IPS DF 6.9 (cell line): ENCODE data around the gene CCZ1.
"Not testable (repeated sequence)": the region's sequence is repeated elsewhere in the genome, so short reads cannot be mapped to it uniquely, and the experiment has no call there.

Experiments used
- DNase-seq: peaks from one replicate; pipeline ENCODE4 v3.0.0-alpha.2; 2013; ENCODE audit warnings: low read depth, low spot score
- H3K27ac ChIP-seq: one replicate; pipeline ENCODE4 v1.5.1; 2013; ENCODE audit warnings: low read length, control low read depth
- H3K27me3 ChIP-seq: 2 replicates; pipeline ENCODE4 v1.6.1; 2013; ENCODE audit warnings: mild to moderate bottlenecking, low read length; ENCODE audit not compliant: control insufficient read depth, insufficient read depth
- H3K36me3 ChIP-seq: 2 replicates; pipeline ENCODE4 v1.6.1; 2013; ENCODE audit warnings: low read length; ENCODE audit not compliant: control insufficient read depth, insufficient read depth
- H3K4me1 ChIP-seq: 2 replicates; pipeline ENCODE4 v1.6.1; 2013; ENCODE audit warnings: low read length; ENCODE audit not compliant: control insufficient read depth, insufficient read depth
- H3K4me3 ChIP-seq: 2 replicates; pipeline ENCODE4 v1.5.1; 2013; ENCODE audit warnings: mild to moderate bottlenecking, low read length
- H3K9me3 ChIP-seq: 2 replicates; pipeline ENCODE4 v1.6.1; 2013; ENCODE audit warnings: low read length, inconsistent platforms; ENCODE audit not compliant: control insufficient read depth, insufficient read depth
- WGBS: extraction: QIAGEN DNeasy Blood & Tissue Kit; methylation state at CpG from one replicate; pipeline ENCODE4 v1.1.7; 2013; ENCODE audit warnings: mixed read lengths, missing lambda C conversion rate; ENCODE audit not compliant: insufficient read length, insufficient coverage; 5-methylcytosine and 5-hydroxymethylcytosine counted together

Gene CCZ1

GRCh38 chr7:5963810-5964209, 65.3 kb downstream of the CCZ1 start:
- not testable (repeated sequence) for DNase-seq, H3K27ac ChIP-seq, H3K4me3 ChIP-seq, H3K9me3 ChIP-seq, H3K36me3 ChIP-seq, H3K27me3 ChIP-seq, H3K4me1 ChIP-seq
- no CpG with 5 or more reads among the region's 7 CpGs for WGBS

DNA sequence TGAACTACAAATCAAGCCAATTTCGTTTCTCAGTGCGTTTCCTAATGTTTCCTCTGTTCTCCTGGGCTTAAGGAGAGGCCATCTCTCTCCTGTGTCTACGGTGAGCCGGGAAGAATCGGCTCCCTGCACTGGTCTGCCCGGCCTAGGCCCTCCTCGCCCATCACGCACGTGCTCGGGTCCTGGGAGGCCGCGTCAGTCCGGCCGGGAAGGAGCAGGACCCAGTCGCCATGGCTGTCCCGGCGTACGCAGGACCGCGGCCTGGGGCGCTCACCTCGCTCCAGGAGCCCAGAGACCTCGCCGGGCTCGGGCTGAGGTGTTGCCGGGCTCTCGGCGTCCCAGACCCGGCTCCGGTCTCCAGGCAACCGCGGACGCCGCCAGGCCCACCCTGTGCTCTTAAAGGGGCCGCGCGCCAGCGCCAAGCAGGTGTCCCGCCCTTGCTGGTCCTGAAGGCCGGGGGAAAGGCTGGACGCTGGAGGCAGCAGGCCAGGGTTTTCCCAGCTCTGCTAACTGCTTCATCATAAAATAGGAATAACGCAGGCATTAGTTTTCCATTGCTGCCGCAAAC, 71.9 kb downstream of the CCZ1 start, which contains the start of gene RSPH10B:
TSS of gene RSPH10B (minus strand) at position 343 of the 565 bp plus-strand sequence. CDS start 3,573 bp downstream, outside the sequence.
- no CpG with 5 or more reads among the region's 43 CpGs for WGBS
- peak; percentile 1 for DNase-seq

GRCh38 chr7:5973580-5973979, 75.0 kb downstream of the CCZ1 start:
- H3K27ac ChIP-seq, H3K4me3 ChIP-seq, DNase-seq, H3K36me3 ChIP-seq, H3K4me1 ChIP-seq, H3K27me3 ChIP-seq, H3K9me3 ChIP-seq: not testable (repeated sequence)
- WGBS = no CpG with 5 or more reads among the region's 8 CpGs

More for the DNA sequence above, 71.9 kb downstream of the CCZ1 start, which contains the start of gene RSPH10B:
- H3K9me3 ChIP-seq, H3K4me1 ChIP-seq, H3K27ac ChIP-seq, H3K27me3 ChIP-seq, H3K36me3 ChIP-seq: not testable (repeated sequence)
- H3K4me3 ChIP-seq = peak within 1 kb of the TSS; percentile 18; the same call in 1 of the 2 replicates
